Transverse colon (tissue), 4 donors: ENCODE measurements around the gene DNAJB4.

Source experiments
- POLR2A ChIP-seq: fragments of 450-650 bp; IDR thresholded peaks from one replicate; pipeline ENCODE4 v1.6.1; 2016; ENCODE audit warnings: antibody characterized with exemption, mild to moderate bottlenecking, moderate library complexity
- POLR2AphosphoS5 ChIP-seq, 3 donors: sonication (generic); formaldehyde crosslinking; IDR thresholded peaks; one replicate each; pipeline ENCODE4 v1.6.1; 2016; ENCODE audit warnings: antibody characterized with exemption in 3 of 3
- TF ChIP-seq, protein P1 (sequence below), 5 experiments: fragments of 200-600 bp in 3 of 5; fragments of 450-650 bp in 2 of 5; sonication (generic) in 3 of 5; IDR thresholded peaks; 1 replicate in 2 of 5; 2 replicates in 3 of 5; pipeline ENCODE4 v1.5.1; 2016 to 2017; ENCODE audit warnings: antibody characterized with exemption in 5 of 5, inconsistent platforms in 3 of 5, mild to moderate bottlenecking in 2 of 5, moderate library complexity in 1 of 5

DNA sequence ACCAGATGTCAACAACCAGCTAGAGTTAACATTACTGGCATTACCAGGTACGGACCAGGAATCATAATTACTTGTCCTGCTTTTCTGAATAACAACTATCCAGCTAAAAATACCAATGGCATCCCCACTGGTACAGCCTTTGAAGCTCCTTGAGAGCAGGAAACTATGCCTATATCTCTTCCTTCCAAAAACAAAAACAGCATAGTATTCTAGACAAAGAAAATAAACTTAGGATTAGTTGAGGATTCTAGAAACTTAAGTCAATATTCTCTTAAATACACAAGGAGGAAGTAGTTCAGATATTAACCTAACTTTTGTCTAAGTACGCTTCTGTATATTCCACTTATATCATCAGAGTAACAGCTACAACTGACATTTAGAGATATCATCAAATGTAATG, 28.8 kb upstream of the DNAJB4 start:
- TF ChIP-seq POLR2A (no peak), POLR2AphosphoS5 (IDR thresholded peaks at IDR 0.05) (no peak)
- TF ChIP-seq, protein P1, sequence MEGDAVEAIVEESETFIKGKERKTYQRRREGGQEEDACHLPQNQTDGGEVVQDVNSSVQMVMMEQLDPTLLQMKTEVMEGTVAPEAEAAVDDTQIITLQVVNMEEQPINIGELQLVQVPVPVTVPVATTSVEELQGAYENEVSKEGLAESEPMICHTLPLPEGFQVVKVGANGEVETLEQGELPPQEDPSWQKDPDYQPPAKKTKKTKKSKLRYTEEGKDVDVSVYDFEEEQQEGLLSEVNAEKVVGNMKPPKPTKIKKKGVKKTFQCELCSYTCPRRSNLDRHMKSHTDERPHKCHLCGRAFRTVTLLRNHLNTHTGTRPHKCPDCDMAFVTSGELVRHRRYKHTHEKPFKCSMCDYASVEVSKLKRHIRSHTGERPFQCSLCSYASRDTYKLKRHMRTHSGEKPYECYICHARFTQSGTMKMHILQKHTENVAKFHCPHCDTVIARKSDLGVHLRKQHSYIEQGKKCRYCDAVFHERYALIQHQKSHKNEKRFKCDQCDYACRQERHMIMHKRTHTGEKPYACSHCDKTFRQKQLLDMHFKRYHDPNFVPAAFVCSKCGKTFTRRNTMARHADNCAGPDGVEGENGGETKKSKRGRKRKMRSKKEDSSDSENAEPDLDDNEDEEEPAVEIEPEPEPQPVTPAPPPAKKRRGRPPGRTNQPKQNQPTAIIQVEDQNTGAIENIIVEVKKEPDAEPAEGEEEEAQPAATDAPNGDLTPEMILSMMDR (IDR thresholded peaks at IDR 0.05), result no peak
